ENCODE results near the gene ITGAL.

DNA sequence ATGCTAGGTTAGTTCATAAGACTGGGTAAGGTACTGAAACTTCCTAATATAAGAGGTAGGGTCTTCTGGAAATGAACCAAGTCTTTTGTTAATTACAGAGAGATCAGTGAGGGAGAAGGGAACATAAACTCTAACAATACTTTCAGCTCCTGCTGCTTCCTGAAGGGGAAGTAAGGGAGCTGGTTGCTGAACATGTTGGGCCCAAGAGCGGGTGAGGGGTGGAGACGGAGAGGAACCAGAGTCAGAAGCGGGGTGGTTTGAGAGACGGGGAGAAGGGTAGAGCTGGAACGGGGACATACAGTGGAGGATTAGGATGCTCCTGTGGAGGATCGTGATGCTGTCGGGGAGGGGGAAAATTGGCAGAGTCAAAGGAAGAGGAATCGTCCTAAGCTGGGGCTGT lies 73.6 kb downstream of the ITGAL start:
- TF ChIP-seq, protein P1, sequence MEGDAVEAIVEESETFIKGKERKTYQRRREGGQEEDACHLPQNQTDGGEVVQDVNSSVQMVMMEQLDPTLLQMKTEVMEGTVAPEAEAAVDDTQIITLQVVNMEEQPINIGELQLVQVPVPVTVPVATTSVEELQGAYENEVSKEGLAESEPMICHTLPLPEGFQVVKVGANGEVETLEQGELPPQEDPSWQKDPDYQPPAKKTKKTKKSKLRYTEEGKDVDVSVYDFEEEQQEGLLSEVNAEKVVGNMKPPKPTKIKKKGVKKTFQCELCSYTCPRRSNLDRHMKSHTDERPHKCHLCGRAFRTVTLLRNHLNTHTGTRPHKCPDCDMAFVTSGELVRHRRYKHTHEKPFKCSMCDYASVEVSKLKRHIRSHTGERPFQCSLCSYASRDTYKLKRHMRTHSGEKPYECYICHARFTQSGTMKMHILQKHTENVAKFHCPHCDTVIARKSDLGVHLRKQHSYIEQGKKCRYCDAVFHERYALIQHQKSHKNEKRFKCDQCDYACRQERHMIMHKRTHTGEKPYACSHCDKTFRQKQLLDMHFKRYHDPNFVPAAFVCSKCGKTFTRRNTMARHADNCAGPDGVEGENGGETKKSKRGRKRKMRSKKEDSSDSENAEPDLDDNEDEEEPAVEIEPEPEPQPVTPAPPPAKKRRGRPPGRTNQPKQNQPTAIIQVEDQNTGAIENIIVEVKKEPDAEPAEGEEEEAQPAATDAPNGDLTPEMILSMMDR (IDR thresholded peaks at IDR 0.05) = no peak
- TF ChIP-seq POLR2A (IDR thresholded peaks at IDR 0.05) = no peak
